ENCODE data around the gene USP49. TPM values are rescaled to one million over a fixed set of nuclear protein-coding genes. Genes with fewer than 3 reads are reported as not detected.

Gene USP49
- total RNA-seq, 1 donor from 2014 or later: 2.4 TPM

GRCh38 chr6:41921712-41921998 lies 26.5 kb upstream of the USP49 start:
- Histone ChIP-seq H3K27me3 (ENCODE audit: control insufficient read depth, insufficient read depth, low read length) (no peaks in the 10 kb centered on the region), H3K36me3 (ENCODE audit: control insufficient read depth, insufficient read depth, low read length) (peaks cover 2% of the 10 kb centered on the region), H3K4me3 (ENCODE audit: low read depth, low read length) (peak overlapping the region; percentile 98)
- TF ChIP-seq CTCF (IDR thresholded peaks at IDR 0.05; ENCODE audit: insufficient read depth, low read length, poor library complexity, severe bottlenecking): no peak
- no peak for DNase-seq (ENCODE audit: low read depth)

- no peaks in the 10 kb centered on the region for H3K27me3 ChIP-seq (ENCODE audit: control insufficient read depth, insufficient read depth, low read length)
- peak; percentile 81 for DNase-seq (ENCODE audit: low read depth)
- peak; percentile 99 for TF ChIP-seq CTCF (IDR thresholded peaks at IDR 0.05; ENCODE audit: insufficient read depth, low read length, poor library complexity, severe bottlenecking)
- peaks cover 2% of the 10 kb centered on the region for H3K36me3 ChIP-seq (ENCODE audit: control insufficient read depth, insufficient read depth, low read length)
- H3K4me3 ChIP-seq (ENCODE audit: low read depth, low read length): peak within 1 kb of the TSS; percentile 98
These were observed 25.9 kb upstream of the USP49 start, which contains the start of the genes BYSL and MED20 for GRCh38 chr6:41920921-41921711. BYSL (plus strand) TSS chr6:41921499; CDS start chr6:41921563, 64 bp downstream. MED20 (minus strand) TSS chr6:41921139; CDS start chr6:41921018, 121 bp downstream.

- peak; percentile 90 for DNase-seq (ENCODE audit: low read depth)
- TF ChIP-seq CTCF (IDR thresholded peaks at IDR 0.05; ENCODE audit: insufficient read depth, low read length, poor library complexity, severe bottlenecking): no peak
- Histone ChIP-seq H3K36me3 (ENCODE audit: control insufficient read depth, insufficient read depth, low read length) (no peaks in the 10 kb centered on the region), H3K4me3 (ENCODE audit: low read depth, low read length) (no peak overlapping the region), H3K27me3 (ENCODE audit: control insufficient read depth, insufficient read depth, low read length) (no peaks in the 10 kb centered on the region)
These were observed 22.4 kb upstream of the USP49 start for GRCh38 chr6:41917528-41917927.

- Histone ChIP-seq H3K4me3 (ENCODE audit: low read depth, low read length) (no peak overlapping the region), H3K27me3 (ENCODE audit: control insufficient read depth, insufficient read depth, low read length) (no peaks in the 10 kb centered on the region), H3K36me3 (ENCODE audit: control insufficient read depth, insufficient read depth, low read length) (no peaks in the 10 kb centered on the region)
- no peak for DNase-seq (ENCODE audit: low read depth)
- TF ChIP-seq CTCF (IDR thresholded peaks at IDR 0.05; ENCODE audit: insufficient read depth, low read length, poor library complexity, severe bottlenecking): no peak
These were observed 19.8 kb upstream of the USP49 start for GRCh38 chr6:41914869-41915530.

GRCh38 chr6:41914343-41914742 lies 19.2 kb upstream of the USP49 start:
- Histone ChIP-seq H3K36me3 (ENCODE audit: control insufficient read depth, insufficient read depth, low read length) (no peaks in the 10 kb centered on the region), H3K4me3 (ENCODE audit: low read depth, low read length) (no peak overlapping the region), H3K27me3 (ENCODE audit: control insufficient read depth, insufficient read depth, low read length) (no peaks in the 10 kb centered on the region)
- no peak for TF ChIP-seq CTCF (IDR thresholded peaks at IDR 0.05; ENCODE audit: insufficient read depth, low read length, poor library complexity, severe bottlenecking)
- DNase-seq (ENCODE audit: low read depth): no peak

Data from kidney epithelial cell (primary cell).